HuH-7 (cell line): ENCODE results near the gene MRTFB.

Experiments used
- DNase-seq: peaks from one replicate; pipeline ENCODE4 v3.0.0; 2011; ENCODE audit warnings: low spot score

The MRTFB gene

DNA sequence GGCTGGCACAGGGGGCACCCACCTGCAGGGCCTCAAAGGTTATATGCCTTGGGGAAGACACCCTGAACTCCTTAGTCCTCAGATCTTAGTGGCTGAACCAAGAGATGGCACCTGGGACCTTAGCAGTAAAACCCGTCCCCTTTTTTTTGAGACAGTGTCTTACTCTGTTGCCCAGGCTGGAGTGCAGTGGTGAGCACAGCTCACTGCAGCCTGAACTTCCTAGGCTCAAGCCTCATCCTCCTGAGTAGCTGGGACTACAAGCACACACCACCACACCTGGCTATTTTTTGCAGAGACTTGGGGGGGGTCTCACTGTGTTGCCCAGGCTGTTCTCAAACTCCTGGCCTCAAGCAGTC lies 237.2 kb downstream of the MRTFB start:
- DNase-seq: no peak

- DNase-seq: no peak
Measured at GRCh38 chr16:14309001-14309886, 238.1 kb downstream of the MRTFB start.

DNA sequence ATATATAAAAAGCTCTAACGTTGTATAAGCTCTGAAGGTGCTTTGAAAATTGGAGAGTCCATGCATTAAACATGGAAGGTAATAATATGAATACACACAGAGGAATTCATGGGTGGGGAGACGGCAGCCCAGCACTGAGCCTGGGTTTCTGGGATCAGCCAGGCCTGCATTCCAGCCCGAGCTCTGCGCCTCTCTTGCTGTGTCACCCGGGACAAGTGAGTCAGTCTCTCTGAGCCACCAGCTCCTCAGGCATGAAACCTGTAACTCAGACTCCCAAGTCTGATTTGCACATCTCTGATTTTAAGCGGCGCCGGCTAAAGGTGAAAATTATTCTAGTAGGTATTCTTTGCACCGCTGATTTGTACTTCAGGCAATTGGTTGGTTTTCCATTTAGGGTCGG lies 238.8 kb downstream of the MRTFB start:
- no peak for DNase-seq

GRCh38 chr16:14310519-14310991 lies 239.4 kb downstream of the MRTFB start:
- DNase-seq: no peak

DNA sequence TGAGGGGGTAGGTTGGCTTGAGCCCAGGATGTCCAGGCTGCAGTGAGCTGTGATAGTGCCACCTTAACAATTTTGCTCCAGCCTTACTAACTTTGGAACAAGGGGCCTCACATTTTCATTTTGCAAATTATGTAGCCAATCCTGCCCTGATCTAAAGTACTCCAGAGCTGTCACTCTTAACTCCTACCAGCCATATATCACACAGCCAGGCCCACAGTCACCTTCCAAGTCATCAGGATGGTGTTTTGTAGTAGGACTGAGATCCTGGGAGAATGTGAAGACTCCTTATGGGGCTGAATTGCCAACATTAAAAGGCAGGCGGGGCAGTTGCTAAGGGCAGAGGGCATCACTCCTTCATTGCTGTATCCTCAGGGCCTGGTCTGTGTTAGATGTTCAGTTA lies 243.0 kb downstream of the MRTFB start:
- no peak for DNase-seq

DNA sequence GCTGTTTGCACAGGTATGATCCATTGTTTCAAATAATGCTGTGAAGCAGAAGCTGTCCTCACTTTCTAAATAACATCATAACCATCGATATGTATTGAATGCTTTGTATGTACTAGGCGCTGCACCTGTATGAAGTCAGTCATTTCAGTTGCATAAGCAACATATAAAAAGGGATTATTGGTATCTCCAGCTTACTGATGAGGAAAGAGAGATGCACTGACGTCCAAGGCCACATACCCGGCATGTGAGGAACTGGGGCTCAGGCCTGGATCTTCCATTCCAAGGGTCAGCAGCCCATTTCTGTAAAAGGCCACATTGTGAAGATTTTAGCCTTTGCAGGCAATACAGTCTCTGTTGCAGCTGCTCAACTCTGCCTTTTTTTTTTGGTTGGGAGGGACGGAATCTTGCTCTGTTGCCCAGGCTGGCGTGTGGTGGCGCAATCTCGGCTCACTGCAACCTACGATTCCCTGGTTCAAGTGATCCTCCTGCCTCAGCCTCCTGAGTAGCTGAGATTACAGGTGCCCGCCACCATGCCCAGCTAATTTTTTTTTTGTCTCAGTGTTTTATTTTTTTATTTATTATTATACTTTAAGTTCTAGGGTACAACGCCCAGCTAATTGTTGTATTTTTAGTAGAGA lies 244.7 kb downstream of the MRTFB start:
- no peak for DNase-seq
